HEK293 (cell line): Measurements from ENCODE around the gene HIC1.

Source experiments
- CTCF ChIP-seq: fragments of 450-650 bp; formaldehyde crosslinking; IDR thresholded peaks from 2 replicates; pipeline ENCODE4 v1.5.1; 2016; ENCODE audit warnings: missing biosample characterization, missing genetic modification characterization
- GLI4 ChIP-seq: fragments of 450-650 bp; formaldehyde crosslinking; IDR thresholded peaks from 2 replicates; pipeline ENCODE4 v1.5.1; 2016; ENCODE audit warnings: missing biosample characterization, missing genetic modification characterization
- HOXA7 ChIP-seq: sonication (generic); formaldehyde crosslinking; IDR thresholded peaks from 2 replicates; pipeline ENCODE4 v1.8.1; 2022; ENCODE audit warnings: missing genetic modification reagents, borderline replicate concordance
- KLF10 ChIP-seq: fragments of 450-650 bp; IDR thresholded peaks from 2 replicates; pipeline ENCODE4 v1.5.1; 2018; ENCODE audit warnings: missing biosample characterization, mild to moderate bottlenecking, missing genetic modification characterization
- SETDB1 ChIP-seq: IDR thresholded peaks from one replicate; pipeline ENCODE4 v1.6.1; 2017; ENCODE audit warnings: mild to moderate bottlenecking, low read length, moderate library complexity, mixed read lengths; ENCODE audit not compliant: insufficient read length
- ZNF24 ChIP-seq: fragments of 450-650 bp; formaldehyde crosslinking; IDR thresholded peaks from 2 replicates; pipeline ENCODE4 v1.5.1; 2016; ENCODE audit warnings: missing biosample characterization, missing genetic modification characterization
- ZNF426 ChIP-seq: fragments of 450-650 bp; formaldehyde crosslinking; IDR thresholded peaks from 2 replicates; pipeline ENCODE4 v1.5.1; 2017; ENCODE audit warnings: missing biosample characterization, missing genetic modification characterization, mild to moderate bottlenecking, inconsistent platforms, moderate library complexity
- ZSCAN16 ChIP-seq: fragments of 450-650 bp; formaldehyde crosslinking; IDR thresholded peaks from 2 replicates; pipeline ENCODE4 v1.5.1; 2016; ENCODE audit warnings: missing biosample characterization, missing genetic modification characterization

DNA sequence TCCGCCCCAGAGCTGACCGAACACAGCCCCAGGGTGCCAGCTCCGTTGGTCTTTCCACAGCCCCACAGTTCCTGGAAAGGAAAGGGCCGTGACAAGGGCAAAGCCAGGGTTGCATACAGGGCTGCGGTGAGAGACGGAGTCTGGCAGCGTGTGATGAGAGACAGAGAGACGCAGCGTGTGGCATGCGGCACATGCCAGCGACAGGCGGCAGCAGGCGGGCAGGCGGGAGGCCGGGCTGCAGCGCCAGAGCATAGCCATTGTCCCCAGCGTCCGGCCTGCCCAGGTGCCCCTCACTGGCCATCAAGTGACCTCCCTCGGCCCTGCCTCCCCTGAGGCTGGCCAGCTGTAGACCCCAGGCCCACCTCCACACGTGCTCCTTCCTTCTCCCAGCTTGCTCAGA, 38.4 kb upstream of the HIC1 start:
- no peak for TF ChIP-seq ZSCAN16
- TF ChIP-seq HOXA7 (CRISPR knock-in tag), result no peak
- no peak for TF ChIP-seq ZNF426
- TF ChIP-seq GLI4 (tag by site-specific recombination), result no peak
- no peak for TF ChIP-seq KLF10 (tag by site-specific recombination)
- TF ChIP-seq ZNF24 (tag by site-specific recombination), result no peak
- no peak for TF ChIP-seq CTCF
- no peak for TF ChIP-seq SETDB1
